ENCODE results near the gene FST.

Gene FST

DNA sequence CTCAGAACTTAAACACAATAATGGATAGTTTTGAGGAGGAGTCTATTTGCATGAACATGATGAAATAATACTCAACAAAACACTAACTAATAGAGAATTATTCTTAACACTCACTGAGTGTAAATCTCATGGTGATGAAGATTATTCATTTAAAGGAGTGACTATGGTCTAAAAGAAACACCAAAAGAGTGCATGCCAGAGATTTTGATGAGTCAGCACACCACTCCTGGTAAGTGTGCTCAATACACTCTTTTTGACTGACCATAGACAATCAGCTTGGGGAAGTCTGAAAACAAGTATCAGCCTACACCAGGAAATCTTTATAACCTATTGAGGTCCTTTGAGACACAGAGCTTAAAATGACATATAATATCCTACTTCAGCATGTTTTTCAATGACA lies 6.8 kb upstream of the FST start:
- no peak for DNase-seq (ENCODE audit: low read depth in 2 of 3, low spot score in 1 of 3)

DNA sequence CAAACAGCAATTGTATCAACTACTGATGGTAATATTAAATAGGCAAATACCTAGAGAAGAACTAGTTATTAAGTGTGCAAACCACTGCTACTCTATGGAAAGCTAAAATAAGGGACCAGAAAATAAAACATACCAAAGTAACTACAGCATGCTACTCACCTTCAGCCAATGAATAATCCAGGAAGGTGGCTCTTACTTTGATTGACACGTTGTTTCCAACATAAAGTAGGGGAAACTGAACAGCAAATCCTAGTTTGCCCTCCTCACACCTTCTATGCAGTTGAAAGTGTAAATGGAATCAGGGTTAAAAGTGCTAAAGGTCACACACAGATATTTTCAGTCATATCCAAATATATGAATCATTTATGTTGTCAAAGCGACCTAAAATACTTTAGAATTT lies 5.1 kb upstream of the FST start:
- no peak for DNase-seq (ENCODE audit: low read depth in 2 of 3, low spot score in 1 of 3)

DNA sequence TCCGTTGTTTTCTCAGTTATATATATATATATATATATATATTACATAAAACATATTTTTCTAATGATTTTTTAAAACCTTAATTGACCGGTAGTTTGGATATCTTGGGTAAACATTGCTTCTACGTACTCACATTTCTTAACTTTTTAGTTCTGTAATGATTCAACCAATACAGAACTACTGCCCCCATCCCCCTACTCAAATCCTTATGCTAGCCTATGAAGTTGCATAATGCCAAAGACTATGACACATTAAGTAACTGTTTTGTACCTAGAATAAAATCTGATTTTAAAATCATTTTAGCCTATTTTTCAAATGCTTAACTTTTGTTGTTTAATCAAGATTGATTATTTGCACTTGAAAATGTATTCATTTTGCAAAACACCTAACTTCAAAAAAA lies 4.4 kb upstream of the FST start:
- no peak for DNase-seq (ENCODE audit: low read depth in 2 of 3, low spot score in 1 of 3)

DNA sequence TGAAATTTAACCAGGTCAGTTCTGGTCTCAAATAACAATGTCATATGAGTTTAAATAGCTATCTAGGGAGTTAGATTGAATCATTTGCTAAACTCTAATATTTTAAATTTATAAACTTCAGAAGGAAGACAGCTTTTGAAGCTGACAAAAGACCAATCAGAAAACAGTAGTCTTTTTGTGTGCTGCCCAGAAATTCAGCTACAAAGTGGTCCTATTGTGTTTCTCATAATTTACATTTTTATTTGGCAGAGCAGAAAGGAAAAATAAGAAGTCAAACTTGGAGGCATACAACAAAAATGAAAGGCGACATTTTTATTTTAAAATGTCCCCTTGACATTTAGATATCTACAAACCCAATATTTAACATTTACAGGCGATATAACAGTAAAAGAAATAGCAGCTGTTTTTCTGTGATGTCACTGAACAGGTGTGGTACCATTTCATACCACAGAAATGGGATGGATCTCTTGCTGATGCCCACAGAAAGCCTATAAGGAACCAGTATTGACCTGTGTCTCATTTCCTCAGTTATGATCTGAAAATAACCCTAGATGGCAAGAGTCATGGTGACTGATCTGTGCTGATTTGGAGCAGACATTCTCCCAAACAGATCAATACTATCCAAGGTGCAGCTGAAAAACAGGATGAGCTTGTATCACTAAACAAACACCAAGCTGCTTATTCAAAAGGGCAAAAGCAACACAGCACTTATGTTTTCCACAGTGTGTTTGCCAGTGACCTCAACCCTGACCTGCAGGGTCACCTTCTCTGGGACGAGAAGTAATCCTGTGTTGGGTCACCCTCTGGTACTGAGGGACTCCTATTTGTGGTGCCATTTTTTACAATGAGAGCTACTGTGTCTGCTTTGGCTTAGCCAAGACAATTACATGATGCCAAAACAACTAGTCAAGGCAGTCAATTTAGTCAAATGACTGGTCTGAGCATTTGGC lies 3.6 kb upstream of the FST start:
- no peak for DNase-seq (ENCODE audit: low read depth in 2 of 3, low spot score in 1 of 3)

DNA sequence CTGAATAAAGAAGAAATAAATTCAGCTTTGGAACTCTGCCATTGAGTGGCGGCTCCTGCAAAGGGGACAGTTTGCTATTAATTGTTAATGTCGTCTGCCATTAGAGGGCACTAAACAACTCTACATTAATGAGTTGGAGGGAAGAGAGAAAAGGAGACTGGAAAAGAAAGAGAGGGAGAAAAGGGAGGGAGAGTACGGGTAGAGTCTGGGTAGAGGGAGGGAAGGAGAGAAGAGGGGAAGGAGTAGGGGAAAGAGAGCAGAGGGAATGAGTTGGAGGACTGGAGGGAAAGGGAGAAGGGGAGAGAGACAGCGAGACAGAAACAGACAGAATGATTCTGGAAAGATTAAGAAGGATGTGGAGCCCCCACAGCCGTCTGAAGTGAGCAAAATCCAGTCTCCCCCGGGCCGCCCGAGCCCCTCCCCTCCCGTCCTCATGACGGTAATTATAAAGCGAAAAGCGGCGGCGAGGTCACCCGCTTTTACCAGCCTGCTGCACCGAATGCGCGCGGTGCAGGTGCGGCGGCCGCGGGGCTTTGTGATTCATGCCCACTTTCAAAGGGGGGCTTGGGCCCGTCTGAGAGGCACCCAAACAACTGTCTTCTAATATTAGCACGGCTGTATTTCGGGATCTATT lies 1.9 kb upstream of the FST start:
- no peak for DNase-seq (ENCODE audit: low read depth in 2 of 3, low spot score in 1 of 3)

DNA sequence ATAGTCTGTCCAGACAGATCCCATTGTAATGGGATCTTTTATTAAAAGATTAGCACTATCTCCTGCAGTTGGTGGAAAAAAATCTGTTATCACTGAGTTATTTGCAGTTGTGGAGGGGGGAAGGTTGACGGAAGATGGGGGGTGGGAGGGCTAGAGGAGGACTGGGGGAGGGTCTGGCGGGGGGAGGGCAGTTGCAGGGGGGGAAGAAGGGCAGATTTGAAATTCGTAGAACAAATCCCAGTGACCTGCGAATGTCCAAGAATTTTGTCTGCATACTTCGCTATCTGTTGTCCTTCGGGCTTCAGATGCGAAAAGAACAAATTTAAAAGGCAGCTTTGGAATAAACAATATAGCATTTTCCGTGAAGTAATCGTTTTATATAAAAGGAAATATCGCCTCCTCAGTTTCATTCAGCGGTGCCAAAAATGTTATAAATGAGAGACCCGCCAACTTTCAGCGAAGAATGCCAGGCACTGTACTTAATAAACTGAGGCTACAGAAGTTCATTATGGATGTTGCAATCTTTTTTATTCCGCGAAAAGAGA lies 1.3 kb upstream of the FST start:
- DNase-seq (ENCODE audit: low read depth in 2 of 3, low spot score in 1 of 3) = no peak

DNA sequence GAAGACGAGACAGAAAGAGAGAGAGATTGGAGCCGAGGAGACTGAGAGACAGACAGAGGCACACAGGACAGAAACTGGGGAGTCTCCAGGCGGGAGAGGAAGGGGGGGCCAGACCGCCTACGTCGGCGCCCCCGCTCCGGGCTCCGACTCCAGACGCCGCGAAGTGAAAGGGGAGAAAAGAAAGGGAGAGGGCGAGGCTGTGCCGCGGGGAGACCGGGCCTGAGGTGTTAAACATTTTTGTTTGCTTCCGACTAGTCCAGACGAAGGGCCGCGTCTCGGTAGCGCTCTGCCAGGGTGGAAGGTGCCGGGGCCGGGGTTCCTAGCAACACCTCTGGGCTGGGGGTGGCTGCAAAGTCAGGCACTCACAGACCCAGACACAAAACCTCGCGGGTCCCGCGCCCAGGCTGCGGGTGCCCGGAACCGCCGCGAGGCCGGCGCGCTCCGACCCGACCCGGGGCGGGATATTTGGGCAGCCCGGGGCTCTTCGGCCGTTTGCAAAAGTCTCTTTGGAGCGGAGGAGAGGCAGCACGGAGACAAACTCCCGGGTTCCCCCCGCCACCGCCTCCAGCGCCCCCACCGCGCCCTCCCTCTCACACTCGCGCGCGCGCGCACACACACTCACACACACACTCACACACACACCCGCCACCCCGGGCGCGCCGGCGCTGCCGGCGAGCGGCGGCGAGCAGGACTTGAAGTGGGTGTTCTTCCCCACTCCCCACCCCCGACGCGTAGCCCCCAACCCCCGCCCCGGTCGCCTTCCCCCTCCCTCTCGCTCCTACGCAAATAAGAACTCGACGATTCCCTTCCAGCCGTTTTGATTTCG lies 626 bp upstream of the FST start:
- DNase-seq (ENCODE audit: low read depth in 2 of 3, low spot score in 1 of 3) = no peak

DNA sequence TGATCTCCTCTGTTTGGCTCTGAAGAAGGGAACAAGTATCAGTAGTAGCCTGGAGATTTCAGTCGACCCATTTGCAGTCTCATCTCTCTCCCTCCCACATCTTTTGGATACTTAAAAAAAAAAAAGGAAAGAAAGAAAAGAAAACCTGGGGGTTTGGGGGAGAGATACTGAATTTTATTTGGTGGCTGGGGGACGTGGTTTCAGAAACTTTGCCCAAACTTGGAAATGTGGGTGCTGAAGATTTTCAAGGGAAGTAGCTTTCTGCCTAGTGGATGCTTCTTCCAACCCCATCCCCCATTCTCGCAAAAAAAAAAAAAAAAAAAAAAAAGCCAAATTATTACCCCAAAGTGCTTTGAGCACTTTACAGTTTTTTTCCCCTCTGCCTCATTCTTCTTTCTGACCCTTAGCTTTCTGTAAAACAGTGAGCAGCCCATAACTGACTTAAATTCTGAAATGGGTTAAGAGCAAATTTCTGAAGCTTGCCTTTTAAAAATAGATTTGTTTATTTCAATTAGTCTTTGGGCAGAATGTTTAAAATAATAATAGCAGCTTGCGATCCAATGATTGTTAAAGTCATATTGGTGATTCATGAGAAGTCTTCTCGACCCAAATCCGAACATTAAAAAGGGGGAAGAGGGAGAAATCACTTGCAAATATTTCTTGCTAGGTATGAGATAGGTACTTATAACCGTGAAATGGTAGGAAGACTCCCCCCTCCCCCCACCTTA lies 894 bp downstream of the FST start:
- DNase-seq (ENCODE audit: low read depth in 2 of 3, low spot score in 1 of 3) = no peak

DNA sequence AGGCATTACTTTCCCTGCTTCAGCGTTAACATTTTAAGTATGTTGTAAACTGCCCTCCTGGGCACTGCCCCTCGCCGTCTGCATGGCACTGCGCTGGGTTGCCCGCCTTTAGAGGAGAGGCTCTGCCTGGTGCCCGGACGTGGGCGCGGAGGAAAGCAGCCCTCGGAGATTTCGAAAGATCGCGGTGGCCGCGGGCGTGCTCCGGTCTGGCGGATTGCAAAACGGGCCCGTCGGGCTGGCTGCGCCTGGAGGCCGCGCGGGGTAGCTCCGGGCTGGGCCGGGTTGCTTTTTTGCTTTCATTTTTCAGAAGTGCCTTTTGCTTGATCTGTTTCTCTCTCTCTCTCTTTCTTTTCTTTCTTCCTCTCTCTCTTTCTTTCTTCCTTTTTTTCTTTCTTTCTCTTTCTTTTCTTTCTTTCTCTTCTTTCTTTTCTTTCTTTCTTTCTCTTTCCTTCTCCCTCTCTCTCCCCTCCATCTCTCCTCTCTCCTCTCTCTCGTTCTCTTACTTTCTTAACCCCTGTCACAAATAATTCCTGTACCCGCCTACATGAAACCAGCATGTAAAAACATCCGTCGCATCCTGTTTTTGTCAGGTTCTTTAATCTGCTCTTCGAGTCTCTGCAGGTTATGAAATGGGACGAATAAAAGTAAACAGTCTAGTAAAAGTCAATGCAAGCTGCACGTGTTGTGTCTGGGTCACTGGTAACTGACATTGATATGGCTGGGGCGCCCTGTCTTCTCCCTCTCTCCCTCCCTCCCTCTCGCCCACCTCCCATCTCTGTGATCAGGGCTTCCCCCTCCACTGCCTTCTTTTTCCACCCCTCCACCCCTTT lies 1.7 kb downstream of the FST start:
- peak in 2 of 3 donors; percentile 40 to 57 for DNase-seq (ENCODE audit: low read depth in 2 of 3, low spot score in 1 of 3)

DNA sequence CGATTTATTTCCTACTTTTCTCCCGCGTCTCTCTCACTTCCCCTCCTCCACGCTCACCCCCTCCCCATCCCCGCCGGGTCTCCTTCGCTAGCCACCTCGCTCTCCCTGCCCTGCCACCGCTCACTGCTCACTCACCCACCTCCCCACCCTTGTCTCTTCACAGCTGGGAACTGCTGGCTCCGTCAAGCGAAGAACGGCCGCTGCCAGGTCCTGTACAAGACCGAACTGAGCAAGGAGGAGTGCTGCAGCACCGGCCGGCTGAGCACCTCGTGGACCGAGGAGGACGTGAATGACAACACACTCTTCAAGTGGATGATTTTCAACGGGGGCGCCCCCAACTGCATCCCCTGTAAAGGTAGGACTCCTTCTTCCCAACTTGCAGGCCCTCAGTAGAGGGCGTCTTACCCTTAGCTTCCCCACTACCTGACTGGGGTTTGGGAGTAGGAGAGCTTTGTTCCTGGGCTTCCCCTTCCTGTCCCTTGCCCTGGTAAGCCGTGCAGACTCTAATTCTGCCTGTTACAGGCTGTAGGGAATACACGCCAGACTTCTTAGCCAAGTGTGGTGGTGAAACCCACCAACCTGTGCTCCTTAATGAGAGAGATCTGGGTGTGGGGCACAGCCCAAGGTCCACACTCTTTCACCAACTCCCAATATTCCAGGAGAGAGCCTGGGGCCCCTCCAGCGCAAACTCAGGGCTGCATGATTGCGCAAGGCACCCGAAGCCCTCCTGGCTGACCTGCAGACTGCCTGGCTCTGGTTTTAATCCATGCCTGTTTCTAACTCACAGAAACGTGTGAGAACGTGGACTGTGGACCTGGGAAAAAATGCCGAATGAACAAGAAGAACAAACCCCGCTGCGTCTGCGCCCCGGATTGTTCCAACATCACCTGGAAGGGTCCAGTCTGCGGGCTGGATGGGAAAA lies 2.5 kb downstream of the FST start:
- no peak for DNase-seq (ENCODE audit: low read depth in 2 of 3, low spot score in 1 of 3)

DNA sequence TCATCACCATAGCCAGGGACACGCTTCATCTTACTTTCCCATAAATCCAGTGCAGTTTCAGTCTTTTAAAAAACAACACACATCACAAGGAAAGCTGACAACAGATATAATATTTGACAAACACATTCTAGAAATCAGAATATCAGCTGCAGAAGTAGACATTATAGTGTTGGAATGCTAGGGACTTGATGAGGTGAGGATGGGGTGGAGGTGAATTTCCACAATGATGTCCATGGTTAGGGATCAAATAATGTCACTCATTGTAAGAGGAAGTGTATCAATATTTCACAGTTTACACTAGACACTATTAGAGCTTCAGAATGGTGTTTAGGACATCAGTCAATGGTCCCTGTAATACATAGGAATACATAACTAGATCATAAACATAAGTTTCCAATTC lies 7.0 kb downstream of the FST start:
- no peak for DNase-seq (ENCODE audit: low read depth in 2 of 3, low spot score in 1 of 3)

DNA sequence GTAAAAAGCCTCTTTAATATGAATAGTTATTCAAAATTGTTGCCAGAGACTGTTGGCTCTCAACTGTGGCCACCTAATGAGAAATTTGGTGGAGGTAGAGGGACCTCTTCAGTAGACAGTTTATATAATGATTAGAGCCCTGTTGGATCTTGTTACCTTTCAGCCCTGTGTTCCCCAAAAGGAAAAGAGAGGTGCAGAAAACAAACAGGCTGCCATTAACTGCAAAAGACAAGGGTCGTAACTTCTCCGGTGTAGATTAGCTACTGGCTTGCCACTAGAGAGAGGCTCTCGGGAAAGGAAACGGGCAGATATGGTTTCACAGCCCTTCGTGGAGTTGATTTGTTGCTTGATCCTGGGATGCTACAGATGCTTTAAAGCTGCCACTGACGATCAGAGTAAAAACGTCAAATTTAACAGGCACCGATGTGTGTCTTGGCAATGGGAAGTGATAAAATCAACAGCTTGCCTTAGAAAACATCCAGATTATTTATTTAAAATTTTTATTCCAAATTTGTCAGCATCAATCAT lies 7.8 kb downstream of the FST start:
- no peak for DNase-seq (ENCODE audit: low read depth in 2 of 3, low spot score in 1 of 3)

DNA sequence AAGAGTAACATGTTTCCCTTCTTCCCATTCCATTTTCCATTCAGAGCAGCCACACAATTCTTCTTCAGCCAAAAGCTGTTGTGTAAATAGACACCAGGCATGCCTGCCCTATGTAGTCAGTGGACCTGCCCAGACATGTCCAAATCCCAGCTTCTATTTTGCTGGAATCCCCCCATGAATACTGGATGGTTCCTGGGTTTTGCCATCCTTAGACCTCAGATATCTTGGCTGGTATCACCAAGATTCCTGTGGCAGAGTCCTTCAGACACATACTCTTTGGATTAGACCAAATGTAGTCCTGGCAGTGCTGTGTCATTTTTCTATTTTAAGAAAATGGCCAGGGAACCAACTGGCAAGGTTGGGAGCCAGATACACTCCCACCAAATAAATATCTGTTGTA lies 10.3 kb downstream of the FST start:
- no peak for DNase-seq (ENCODE audit: low read depth in 2 of 3, low spot score in 1 of 3)

DNA sequence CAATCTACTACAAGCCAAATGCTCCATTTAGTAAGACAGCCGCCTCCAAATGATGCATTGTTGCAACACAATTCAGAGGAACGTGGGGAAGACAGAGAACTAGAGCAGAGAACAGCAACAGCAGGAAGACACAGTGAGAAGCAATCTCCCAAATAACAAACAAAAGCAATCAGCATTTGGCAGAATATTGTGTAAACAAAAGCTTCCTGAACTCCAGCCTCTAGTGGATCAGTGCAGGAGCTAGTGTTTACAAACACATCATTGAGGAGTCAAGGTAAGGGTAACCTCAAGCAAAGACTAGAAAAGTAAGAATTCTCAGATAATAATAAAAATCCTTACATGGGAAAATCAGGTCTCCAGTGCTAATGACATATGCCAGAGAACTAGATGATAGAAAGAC lies 20.6 kb downstream of the FST start:
- no peak for DNase-seq (ENCODE audit: low read depth in 2 of 3, low spot score in 1 of 3)

DNA sequence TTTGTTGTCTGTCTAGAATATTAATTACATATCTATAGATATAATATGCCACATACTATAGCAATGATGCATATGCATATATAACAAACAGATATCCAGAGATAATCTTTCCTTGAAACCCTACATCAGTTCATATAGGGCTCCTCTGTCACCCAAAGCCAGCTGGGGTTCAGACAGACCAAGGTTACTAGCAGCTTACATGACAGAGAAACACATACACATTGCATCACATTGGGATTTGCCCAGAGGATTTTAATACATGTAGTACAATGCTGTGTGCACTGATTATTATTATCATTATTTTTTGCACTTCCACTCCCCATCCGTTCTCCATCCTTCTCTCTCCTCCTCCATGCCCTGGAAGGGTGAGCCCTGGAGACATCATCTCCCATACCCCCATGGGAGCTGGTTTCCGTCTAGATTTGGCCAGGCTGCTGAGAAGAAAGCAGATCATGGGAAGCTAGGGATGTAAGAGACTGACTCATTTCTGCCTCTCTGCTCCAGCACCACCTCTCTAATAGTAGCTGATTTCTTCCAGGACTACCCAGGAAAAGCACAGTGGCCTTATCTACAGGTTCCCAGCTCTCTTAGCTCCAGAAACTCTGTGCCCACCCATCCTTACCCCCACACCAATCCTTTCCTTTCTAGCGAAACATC lies 23.3 kb downstream of the FST start:
- no peak for DNase-seq (ENCODE audit: low read depth in 2 of 3, low spot score in 1 of 3)

DNA sequence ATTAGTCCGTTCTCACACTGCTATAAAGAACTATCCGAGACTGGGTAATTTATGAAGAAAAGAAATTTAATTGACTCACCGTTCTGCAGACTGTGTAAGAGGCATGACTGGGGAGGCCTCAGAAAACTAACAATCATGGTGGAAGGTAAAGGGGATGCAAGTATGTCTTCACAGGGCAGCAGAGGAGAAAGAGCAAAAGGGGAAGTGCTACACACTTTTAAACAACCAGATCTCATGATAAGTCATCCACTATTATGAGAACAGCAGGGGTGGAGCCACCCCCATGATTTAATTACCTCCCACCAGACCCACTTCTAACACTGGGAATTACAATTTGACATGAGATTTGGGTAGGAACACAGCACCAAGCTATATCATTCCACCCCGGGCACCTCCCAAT lies 26.6 kb downstream of the FST start:
- DNase-seq (ENCODE audit: low read depth in 2 of 3, low spot score in 1 of 3) = no peak

DNA sequence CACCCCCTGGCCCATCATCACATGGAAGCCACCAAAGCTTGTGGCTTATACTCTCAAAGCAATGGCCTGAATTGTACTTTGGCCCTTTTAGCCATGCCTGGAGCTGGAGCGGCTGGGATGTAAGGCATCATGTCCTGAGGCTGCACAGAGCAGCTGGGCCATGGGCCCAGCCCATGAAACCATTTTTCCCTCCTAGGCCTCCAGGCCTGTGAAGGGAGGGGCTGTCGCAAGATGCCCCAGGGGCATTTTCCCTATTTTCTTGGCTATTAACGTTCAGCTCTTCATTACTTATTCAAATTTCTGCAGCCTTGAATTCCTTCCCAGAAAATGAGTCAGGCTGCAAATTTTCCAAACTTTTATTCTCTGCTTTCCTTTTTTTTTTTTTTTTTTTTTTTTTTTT lies 27.7 kb downstream of the FST start:
- DNase-seq (ENCODE audit: low read depth in 2 of 3, low spot score in 1 of 3) = no peak

DNA sequence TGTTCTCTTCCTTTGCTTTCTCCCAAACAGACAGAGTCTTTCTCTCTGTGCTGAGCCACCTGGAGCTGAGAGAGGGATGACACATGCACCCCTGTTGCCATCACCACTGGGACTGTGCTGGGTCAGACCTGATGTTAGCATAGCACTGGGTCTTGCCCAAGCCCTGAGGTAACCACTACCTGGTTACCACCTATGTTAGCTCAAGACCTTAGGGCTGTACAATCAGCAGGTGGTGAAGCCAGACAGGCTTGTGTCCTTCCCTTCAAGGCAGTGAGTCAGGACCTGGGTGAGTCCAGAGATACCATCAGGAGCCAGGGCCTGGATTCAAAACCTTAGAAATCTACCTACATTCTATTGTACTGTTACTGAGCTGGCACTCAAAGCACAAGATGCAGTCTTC lies 32.1 kb downstream of the FST start:
- no peak for DNase-seq (ENCODE audit: low read depth in 2 of 3, low spot score in 1 of 3)

All from stimulated activated CD4-positive, alpha-beta T cell treated with anti-CD3 and anti-CD28 coated beads, Interleukin-12 subunit alpha, Interleukin-12 subunit beta, amount 100 ng/mL, for 48 hours (primary cell).